H1 (cell line): Measurements from ENCODE around the gene MVD.

Experiments used
- POLR2A ChIP-seq, 2 experiments: IDR thresholded peaks; 1 replicate in 1 of 2; 2 replicates in 1 of 2; pipeline ENCODE4 v1.6.1; 2011; ENCODE audit warnings: low read depth in 2 of 2, low read length in 2 of 2, mild to moderate bottlenecking in 2 of 2; ENCODE audit errors: control extremely low read depth in 1 of 2
- POLR2AphosphoS5 ChIP-seq: IDR thresholded peaks from 2 replicates; pipeline ENCODE4 v1.6.1; 2011; ENCODE audit warnings: low read depth, low read length
- TF ChIP-seq, protein P1 (sequence below), 3 experiments: IDR thresholded peaks; 1 replicate in 2 of 3; 2 replicates in 1 of 3; pipeline versions ENCODE4 v1.5.1 to v1.6.1; 2011; ENCODE audit warnings: low read length in 3 of 3, mild to moderate bottlenecking in 3 of 3, inconsistent platforms in 2 of 3, low read depth in 1 of 3, moderate library complexity in 1 of 3; ENCODE audit not compliant: insufficient read depth in 1 of 3; ENCODE audit errors: control extremely low read depth in 1 of 3

- TF ChIP-seq, protein P1, sequence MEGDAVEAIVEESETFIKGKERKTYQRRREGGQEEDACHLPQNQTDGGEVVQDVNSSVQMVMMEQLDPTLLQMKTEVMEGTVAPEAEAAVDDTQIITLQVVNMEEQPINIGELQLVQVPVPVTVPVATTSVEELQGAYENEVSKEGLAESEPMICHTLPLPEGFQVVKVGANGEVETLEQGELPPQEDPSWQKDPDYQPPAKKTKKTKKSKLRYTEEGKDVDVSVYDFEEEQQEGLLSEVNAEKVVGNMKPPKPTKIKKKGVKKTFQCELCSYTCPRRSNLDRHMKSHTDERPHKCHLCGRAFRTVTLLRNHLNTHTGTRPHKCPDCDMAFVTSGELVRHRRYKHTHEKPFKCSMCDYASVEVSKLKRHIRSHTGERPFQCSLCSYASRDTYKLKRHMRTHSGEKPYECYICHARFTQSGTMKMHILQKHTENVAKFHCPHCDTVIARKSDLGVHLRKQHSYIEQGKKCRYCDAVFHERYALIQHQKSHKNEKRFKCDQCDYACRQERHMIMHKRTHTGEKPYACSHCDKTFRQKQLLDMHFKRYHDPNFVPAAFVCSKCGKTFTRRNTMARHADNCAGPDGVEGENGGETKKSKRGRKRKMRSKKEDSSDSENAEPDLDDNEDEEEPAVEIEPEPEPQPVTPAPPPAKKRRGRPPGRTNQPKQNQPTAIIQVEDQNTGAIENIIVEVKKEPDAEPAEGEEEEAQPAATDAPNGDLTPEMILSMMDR (IDR thresholded peaks at IDR 0.05; ENCODE audit: control extremely low read depth in 1 of 3, insufficient read depth in 1 of 3, low read depth in 1 of 3, low read length in 3 of 3): no peak
- no peak for TF ChIP-seq POLR2AphosphoS5
- TF ChIP-seq POLR2A (IDR thresholded peaks at IDR 0.05; ENCODE audit: control extremely low read depth in 1 of 2, low read depth in 2 of 2, low read length in 2 of 2): no peak
Observed at GRCh38 chr16:88702371-88703210, 39.7 kb upstream of the MVD start.
